ENCODE data around the gene ULK4.
"Not testable (repeated sequence)": the region's sequence is repeated elsewhere in the genome, so short reads cannot be mapped to it uniquely, and the experiment has no call there.

ULK4 gene

GRCh38 chr3:41961751-41962679 is at the start of gene ULK4:
Gene ULK4 (minus strand): TSS chr3:41962103. CDS start chr3:41954759, 7,344 bp downstream.
- peak; percentile 97 for DNase-seq

GRCh38 chr3:42010530-42010929 is 48.6 kb upstream of the ULK4 start:
- DNase-seq: no peak

- DNase-seq: no peak
Observed at GRCh38 chr3:42009456-42009855, 47.6 kb upstream of the ULK4 start.

- DNase-seq: no peak
Observed at GRCh38 chr3:42007785-42008184, 45.9 kb upstream of the ULK4 start.

- no peak for DNase-seq
Observed at GRCh38 chr3:42005401-42005800, 43.5 kb upstream of the ULK4 start.

- no peak for DNase-seq
Observed at GRCh38 chr3:42002790-42003189, 40.9 kb upstream of the ULK4 start.

- no peak for DNase-seq
Observed at GRCh38 chr3:42001777-42002176, 39.9 kb upstream of the ULK4 start.

- DNase-seq: no peak
Observed at GRCh38 chr3:41999909-42000308, 38.0 kb upstream of the ULK4 start.

- no peak for DNase-seq
Observed at GRCh38 chr3:41997702-41998550, 36.0 kb upstream of the ULK4 start.

GRCh38 chr3:41991437-41991836 is 29.5 kb upstream of the ULK4 start:
- DNase-seq: no peak

- no peak for DNase-seq
Observed at GRCh38 chr3:41989518-41989917, 27.6 kb upstream of the ULK4 start.

- no peak for DNase-seq
Observed at GRCh38 chr3:41987627-41988026, 25.7 kb upstream of the ULK4 start.

GRCh38 chr3:41986561-41986960 is 24.7 kb upstream of the ULK4 start:
- DNase-seq: no peak

- no peak for DNase-seq
Observed at GRCh38 chr3:41985018-41985417, 23.1 kb upstream of the ULK4 start.

GRCh38 chr3:41983091-41983490 is 21.2 kb upstream of the ULK4 start:
- not testable (repeated sequence) for DNase-seq

- not testable (repeated sequence) for DNase-seq
Observed at GRCh38 chr3:41977401-41977800, 15.5 kb upstream of the ULK4 start.

GRCh38 chr3:41975416-41976103 is 13.7 kb upstream of the ULK4 start:
- DNase-seq: no peak

- no peak for DNase-seq
Observed at GRCh38 chr3:41974223-41974622, 12.3 kb upstream of the ULK4 start.

GRCh38 chr3:41972802-41973201 is 10.9 kb upstream of the ULK4 start:
- DNase-seq: no peak

GRCh38 chr3:41966206-41966605 is 4.3 kb upstream of the ULK4 start:
- no peak for DNase-seq

GRCh38 chr3:41963823-41964222 is 1.9 kb upstream of the ULK4 start:
- DNase-seq: no peak

GRCh38 chr3:41960826-41961750 is 815 bp downstream of the ULK4 start:
- no peak for DNase-seq
